Thymus (tissue), 11 donors: ENCODE data around the gene RBM15. TPM values are rescaled to one million over a fixed set of nuclear protein-coding genes. Genes with fewer than 3 reads are reported as not detected.

Experiments used
- DNase-seq, 9 donors: peaks; one replicate each; pipeline ENCODE4 v3.0.0-alpha.2; 2013; ENCODE audit warnings: low spot score in 9 of 9, low read depth in 6 of 9, missing footprints in 1 of 9
- H3K27ac ChIP-seq, 2 donors: one replicate each; pipeline ENCODE4 v1.5.1; 2013; ENCODE audit warnings: control low read depth in 1 of 2, low read depth in 1 of 2, low read length in 1 of 2, mild to moderate bottlenecking in 1 of 2, moderate library complexity in 1 of 2
- H3K27me3 ChIP-seq, 2 donors: one replicate each; pipeline ENCODE4 v1.5.1; 2013; ENCODE audit warnings: low read length in 1 of 2; ENCODE audit not compliant: control insufficient read depth in 2 of 2, insufficient read depth in 1 of 2
- H3K36me3 ChIP-seq, 2 donors: one replicate each; pipeline ENCODE4 v1.5.1; 2013; ENCODE audit warnings: low read length in 1 of 2, mild to moderate bottlenecking in 1 of 2, moderate library complexity in 1 of 2; ENCODE audit not compliant: control insufficient read depth in 2 of 2, insufficient read depth in 2 of 2
- H3K4me1 ChIP-seq, 2 donors: one replicate each; pipeline ENCODE4 v1.5.1; 2013; ENCODE audit warnings: low read length in 2 of 2; ENCODE audit not compliant: control insufficient read depth in 2 of 2, insufficient read depth in 2 of 2
- H3K4me3 ChIP-seq, 2 donors: one replicate each; pipeline ENCODE4 v1.5.1; 2013; ENCODE audit warnings: low read length in 2 of 2, control low read depth in 1 of 2, mild to moderate bottlenecking in 1 of 2
- H3K9me3 ChIP-seq, 2 donors: one replicate each; pipeline ENCODE4 v1.5.1; 2013; ENCODE audit warnings: low read length in 1 of 2, mild to moderate bottlenecking in 1 of 2; ENCODE audit not compliant: control insufficient read depth in 2 of 2, insufficient read depth in 1 of 2
- WGBS: extraction: QIAGEN DNeasy Blood & Tissue Kit; methylation state at CpG from one replicate; pipeline ENCODE4 v1.1.7; 2013; 5-methylcytosine and 5-hydroxymethylcytosine counted together
- polyA plus RNA-seq: library from polyadenylated mRNA; stranded (reverse); fragments of 200-250 nt; gene quantifications from one replicate; pipeline ENCODE4 v1.2.3, GENCODE V29; 2013
- total RNA-seq: library from RNA; stranded (reverse); fragments of 120-200 nt; gene quantifications from one replicate; pipeline ENCODE4 v1.2.4, GENCODE V29; 2013
- donor health status: healthy.

RBM15 gene
- total and polyA plus RNA-seq, 2 donors = 5.6 to 26.0 TPM

DNA sequence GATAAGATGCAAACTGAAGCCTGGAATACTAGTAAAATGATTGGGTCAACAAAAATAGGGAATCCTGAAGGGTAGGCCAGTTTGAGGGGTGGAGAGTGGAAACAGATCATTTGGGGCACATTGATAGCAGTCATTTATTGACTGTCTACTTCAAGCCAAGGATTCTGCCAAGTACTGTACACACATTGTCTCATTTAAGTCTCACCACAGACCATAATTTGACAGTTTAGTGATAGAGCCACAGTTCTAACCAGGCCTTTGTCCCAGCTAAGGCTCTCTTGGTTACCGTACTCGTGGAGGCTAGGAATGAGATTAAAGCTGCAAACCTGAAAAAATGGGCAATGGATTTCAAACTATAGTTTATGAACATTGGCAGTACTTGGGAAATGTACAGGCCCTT lies 11.2 kb downstream of the RBM15 start:
- Histone ChIP-seq H3K27ac (no peak overlapping the region), H3K4me3 (no peak overlapping the region), H3K4me1 (peaks cover 9 to 17% of the 10 kb centered on the region in 2 donors), H3K27me3 (no peaks in the 10 kb centered on the region), H3K36me3 (peaks cover 14 to 54% of the 10 kb centered on the region in 2 donors), H3K9me3 (no peaks in the 10 kb centered on the region)
- no peak for DNase-seq
- 98% methylated on average over 2 of the region's 2 CpGs for WGBS

DNA sequence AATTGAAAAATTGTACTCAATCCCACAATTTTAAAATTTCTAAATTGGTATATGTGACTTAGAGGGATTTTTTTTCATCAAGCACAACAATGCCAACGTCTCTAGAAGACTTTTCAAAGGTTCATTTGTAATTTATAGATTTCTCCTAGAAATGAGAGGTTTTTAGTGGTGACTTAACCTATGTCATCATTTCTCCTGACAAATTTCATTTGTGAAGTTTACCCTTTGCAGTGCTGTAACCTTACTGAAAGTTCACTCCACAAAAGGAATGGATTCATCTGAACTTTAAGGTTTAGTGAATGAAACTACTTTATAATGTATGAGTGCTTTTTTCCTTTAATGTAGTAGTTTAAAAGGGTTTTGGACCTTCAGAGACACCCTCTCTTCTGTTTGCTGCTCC lies 16.1 kb downstream of the RBM15 start:
- peaks cover 14 to 42% of the 10 kb centered on the region in 2 donors for H3K36me3 ChIP-seq
- 95% methylated on average over 1 of the region's 1 CpG for WGBS

DNA sequence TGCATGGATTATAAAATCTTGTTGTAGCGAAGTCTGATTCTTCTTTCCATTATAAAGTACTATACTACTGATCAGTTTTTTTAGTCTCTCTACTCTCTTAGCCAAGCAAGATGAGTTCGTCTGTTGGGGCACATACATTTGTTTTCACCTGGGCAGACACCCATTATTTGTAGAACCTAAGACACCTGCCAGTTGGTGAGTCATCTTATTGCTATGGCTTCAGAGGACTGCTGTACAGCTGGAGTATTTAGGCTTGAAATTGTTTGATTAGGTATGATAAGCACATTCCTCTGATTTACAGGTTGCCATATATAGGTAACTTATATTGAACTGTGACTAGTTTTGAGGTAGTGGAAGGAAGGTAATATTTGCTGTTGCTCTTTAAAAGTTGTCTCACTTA lies 17.2 kb downstream of the RBM15 start:
- Histone ChIP-seq H3K27me3 (no peaks in the 10 kb centered on the region), H3K4me3 (no peak overlapping the region), H3K36me3 (peaks cover 11 to 38% of the 10 kb centered on the region in 2 donors), H3K4me1 (no peaks in the 10 kb centered on the region), H3K27ac (no peak overlapping the region), H3K9me3 (no peaks in the 10 kb centered on the region)
- WGBS = 97% methylated on average over 2 of the region's 2 CpGs
- no peak for DNase-seq

More for the DNA sequence above, 16.1 kb downstream of the RBM15 start:
- Histone ChIP-seq H3K27ac (no peak overlapping the region), H3K4me1 (peaks cover 3 to 4% of the 10 kb centered on the region in 2 donors), H3K4me3 (no peak overlapping the region), H3K9me3 (no peaks in the 10 kb centered on the region), H3K27me3 (no peaks in the 10 kb centered on the region)
- DNase-seq = no peak

GRCh38 chr1:110360431-110360830 lies 21.3 kb downstream of the RBM15 start:
- DNase-seq = no peak

DNA sequence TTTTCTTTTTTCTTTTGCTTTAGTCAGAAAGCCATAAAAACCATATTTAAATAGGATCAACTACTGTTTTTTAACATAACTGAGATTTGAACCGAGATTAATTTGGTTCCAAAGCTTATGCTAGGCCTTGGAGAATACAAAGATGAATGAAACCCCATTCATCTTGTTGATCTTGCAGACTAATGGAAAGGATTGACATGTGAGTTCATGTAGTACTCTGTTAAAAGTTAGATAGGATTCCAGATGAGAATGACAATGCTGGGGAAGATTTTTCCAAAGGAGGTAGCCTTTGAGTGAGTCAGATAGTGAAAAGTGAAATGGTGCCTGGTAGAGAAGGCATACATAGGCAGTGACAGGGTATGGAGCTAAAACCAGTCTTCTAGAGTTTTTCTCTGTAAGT lies 22.7 kb downstream of the RBM15 start:
- no peak overlapping the region for H3K27ac ChIP-seq
- H3K27me3 ChIP-seq = no peaks in the 10 kb centered on the region
- H3K9me3 ChIP-seq = no peaks in the 10 kb centered on the region
- DNase-seq = no peak
- no peak overlapping the region for H3K4me3 ChIP-seq
- no peaks in the 10 kb centered on the region for H3K4me1 ChIP-seq
- 96% methylated on average over 1 of the region's 1 CpG for WGBS
- peaks cover 17 to 53% of the 10 kb centered on the region in 2 donors for H3K36me3 ChIP-seq

More at GRCh38 chr1:110360431-110360830, 21.3 kb downstream of the RBM15 start:
- no peak overlapping the region for H3K4me3 ChIP-seq
- no peak overlapping the region for H3K27ac ChIP-seq
- peaks cover 15 to 47% of the 10 kb centered on the region in 2 donors for H3K36me3 ChIP-seq
- no peaks in the 10 kb centered on the region for H3K4me1 ChIP-seq
- no peaks in the 10 kb centered on the region for H3K9me3 ChIP-seq
- WGBS = over 99% methylated on average over 2 of the region's 2 CpGs
- H3K27me3 ChIP-seq = no peaks in the 10 kb centered on the region

DNA sequence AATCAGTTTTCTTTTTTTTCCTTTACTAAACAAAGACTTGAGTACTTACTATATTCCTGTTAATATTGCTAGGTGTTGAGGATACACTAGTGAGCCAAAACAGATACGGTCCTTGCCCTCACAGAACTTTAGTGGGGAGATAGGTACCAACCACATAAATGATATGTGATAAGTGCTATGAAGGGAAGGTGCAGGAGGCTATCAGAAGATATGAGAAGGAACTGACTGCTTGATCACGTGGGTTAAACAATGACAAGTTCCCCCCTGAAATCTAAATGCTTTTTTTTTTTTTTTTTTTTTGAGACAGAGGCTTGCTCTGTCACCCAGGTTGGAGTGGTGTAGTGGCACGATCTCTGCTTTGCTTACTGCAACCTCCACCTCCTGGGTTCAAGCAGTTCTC lies 25.0 kb downstream of the RBM15 start:
- peaks cover 18 to 57% of the 10 kb centered on the region in 2 donors for H3K36me3 ChIP-seq
- 97% methylated on average over 3 of the region's 3 CpGs for WGBS

GRCh38 chr1:110370827-110371226 lies 31.6 kb downstream of the RBM15 start:
- no peaks in the 10 kb centered on the region for H3K9me3 ChIP-seq
- H3K27me3 ChIP-seq = no peaks in the 10 kb centered on the region
- DNase-seq = no peak
- H3K4me1 ChIP-seq = no peaks in the 10 kb centered on the region
- WGBS = 93% methylated on average over 1 of the region's 1 CpG
- H3K27ac ChIP-seq = no peak overlapping the region
- H3K36me3 ChIP-seq = peaks cover 20 to 49% of the 10 kb centered on the region in 2 donors
- H3K4me3 ChIP-seq = no peak overlapping the region

More for the DNA sequence above, 25.0 kb downstream of the RBM15 start:
- Histone ChIP-seq H3K9me3 (no peaks in the 10 kb centered on the region), H3K27ac (no peak overlapping the region), H3K4me3 (no peak overlapping the region), H3K27me3 (no peaks in the 10 kb centered on the region), H3K4me1 (no peaks in the 10 kb centered on the region)
- DNase-seq = no peak

GRCh38 chr1:110375490-110375889 lies 36.3 kb downstream of the RBM15 start:
- Histone ChIP-seq H3K4me1 (no peaks in the 10 kb centered on the region), H3K27me3 (no peaks in the 10 kb centered on the region), H3K4me3 (no peak overlapping the region), H3K9me3 (no peaks in the 10 kb centered on the region), H3K36me3 (peaks cover 29 to 48% of the 10 kb centered on the region in 2 donors), H3K27ac (no peak overlapping the region)
- DNase-seq = no peak
- WGBS = 99% methylated on average over 1 of the region's 1 CpG

DNA sequence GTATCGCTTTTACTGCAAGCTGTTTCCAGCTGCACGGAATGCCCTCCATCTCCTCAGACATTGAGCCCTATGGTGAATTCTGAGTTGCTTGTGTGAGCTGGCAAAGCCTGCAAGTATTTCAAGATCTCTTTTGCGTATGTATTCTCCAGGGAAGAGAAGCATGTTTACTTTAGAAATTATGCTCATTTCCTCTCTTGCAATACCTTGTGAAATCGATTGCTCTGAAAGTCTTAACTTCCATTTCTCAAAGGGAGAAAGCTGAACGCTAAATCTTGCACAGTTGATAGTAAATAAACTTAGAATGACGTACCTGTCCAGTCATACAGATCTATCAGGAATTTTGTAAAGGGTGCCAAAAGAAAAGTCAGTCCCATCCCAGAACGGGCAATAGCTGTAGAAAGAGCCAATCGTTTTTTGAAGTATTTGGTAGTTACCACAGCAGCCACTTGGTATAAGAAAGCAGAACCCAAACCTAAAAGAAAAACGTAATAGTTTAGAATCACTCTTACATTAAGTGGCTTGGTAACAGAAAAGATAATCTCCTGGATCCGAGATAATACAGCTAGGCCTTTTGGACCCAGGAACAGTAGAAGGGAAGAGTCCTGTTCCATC lies 41.6 kb downstream of the RBM15 start:
- Histone ChIP-seq H3K27ac (no peak overlapping the region), H3K9me3 (no peaks in the 10 kb centered on the region), H3K4me3 (no peak overlapping the region), H3K36me3 (peaks cover 26 to 43% of the 10 kb centered on the region in 2 donors), H3K4me1 (peaks cover 0 to 3% of the 10 kb centered on the region in 2 donors), H3K27me3 (no peaks in the 10 kb centered on the region)
- no peak for DNase-seq
- 94% methylated on average over 10 of the region's 10 CpGs for WGBS
